Liver (tissue), 10 donors: ENCODE measurements around the gene AKAP10. TPM values are rescaled to one million over a fixed set of nuclear protein-coding genes. Genes with fewer than 3 reads are reported as not detected.

Source experiments
- DNase-seq: peaks from one replicate; pipeline ENCODE4 v3.0.0-alpha.2; 2017; ENCODE audit warnings: low spot score
- H3K27ac ChIP-seq, 2 donors: one replicate each; pipeline ENCODE4 v1.7.0; 2013; ENCODE audit warnings: inconsistent platforms in 2 of 2, low read length in 2 of 2, control low read depth in 1 of 2, low read depth in 1 of 2, mild to moderate bottlenecking in 1 of 2
- H3K27me3 ChIP-seq, 4 donors: one replicate each; pipeline versions ENCODE4 v1.6.1 to v1.7.0; 2013; ENCODE audit warnings: low read length in 3 of 4, inconsistent platforms in 1 of 4, mild to moderate bottlenecking in 1 of 4, moderate library complexity in 1 of 4; ENCODE audit not compliant: control insufficient read depth in 4 of 4, insufficient read depth in 4 of 4
- H3K36me3 ChIP-seq, 4 donors: one replicate each; pipeline versions ENCODE4 v1.6.1 to v1.7.0; 2013; ENCODE audit warnings: low read length in 3 of 4, mild to moderate bottlenecking in 3 of 4, low read depth in 1 of 4, moderate library complexity in 1 of 4; ENCODE audit not compliant: control insufficient read depth in 4 of 4, insufficient read depth in 3 of 4
- H3K4me1 ChIP-seq, 4 donors: one replicate each; pipeline versions ENCODE4 v1.6.1 to v1.7.0; 2013; ENCODE audit warnings: low read length in 3 of 4, mild to moderate bottlenecking in 3 of 4, moderate library complexity in 1 of 4; ENCODE audit not compliant: control insufficient read depth in 4 of 4, insufficient read depth in 4 of 4
- H3K4me3 ChIP-seq, 3 donors: one replicate each; pipeline versions ENCODE4 v1.6.1 to v1.7.0; 2013; ENCODE audit warnings: low read length in 3 of 3, control low read depth in 1 of 3, low read depth in 1 of 3, mild to moderate bottlenecking in 1 of 3
- H3K9ac ChIP-seq, 2 donors: one replicate each; pipeline ENCODE4 v1.7.0; 2013; ENCODE audit warnings: low read length in 2 of 2, mild to moderate bottlenecking in 2 of 2, moderate library complexity in 2 of 2, control low read depth in 1 of 2, low read depth in 1 of 2
- H3K9me3 ChIP-seq, 4 donors: one replicate each; pipeline versions ENCODE4 v1.6.1 to v1.7.0; 2013; ENCODE audit warnings: low read length in 3 of 4; ENCODE audit not compliant: control insufficient read depth in 4 of 4
- ATF3 ChIP-seq: IDR thresholded peaks from 2 replicates; pipeline ENCODE4 v1.6.1; 2016; ENCODE audit warnings: antibody characterized with exemption
- HNF4A ChIP-seq, 2 donors: conservative IDR thresholded peaks; 2 replicates each; pipeline ENCODE4 v1.6.1; 2016; ENCODE audit warnings: antibody characterized with exemption in 2 of 2, mild to moderate bottlenecking in 2 of 2
- RAD21 ChIP-seq, 2 donors: IDR thresholded peaks; 2 replicates each; pipeline ENCODE4 v1.6.1; 2016; ENCODE audit warnings: antibody characterized with exemption in 2 of 2, mild to moderate bottlenecking in 2 of 2
- WGBS: extraction: QIAGEN DNeasy Blood & Tissue Kit; methylation state at CpG from one replicate; pipeline ENCODE4 v1.1.7; 2013; 5-methylcytosine and 5-hydroxymethylcytosine counted together
- polyA plus RNA-seq, 2 donors: library from polyadenylated mRNA; stranded (reverse) in 1 of 2; unstranded in 1 of 2; fragments of 200-250 nt in 1 of 2; fragments of >200 nt in 1 of 2; fragmentation: Nextera tagmentation in 1 of 2; extraction: Ambion mirVana in 1 of 2; gene quantifications; one replicate each; pipeline versions ENCODE4 v1.2.1 to v1.2.3, GENCODE V29; 2013 to 2015
- small RNA-seq: library from RNA; depleted of rRNA; stranded (forward); fragments of <200 nt; gene quantifications from one replicate; pipeline ENCODE3, GENCODE V24; 2014
- total RNA-seq, 2 donors: library from RNA; depleted of rRNA; stranded (reverse); fragments of >200 nt; gene quantifications; one replicate each; pipeline ENCODE4 v1.2.3, GENCODE V29; 2014
- TF ChIP-seq, protein P1 (sequence below): IDR thresholded peaks from 2 replicates; pipeline ENCODE4 v1.6.1; 2016; ENCODE audit warnings: antibody characterized with exemption, mild to moderate bottlenecking
- donor health status: healthy.
- donor health status: healthy.
- donor health status: healthy.
- donor health status: healthy.
- donor health status: healthy.

AKAP10 gene
- total and polyA plus RNA-seq, 4 donors, result 4.2 to 16.3 (median 10.1) TPM

GRCh38 chr17:19857640-19858039 is 120.0 kb downstream of the AKAP10 start:
- Histone ChIP-seq H3K9me3 (no peaks in the 10 kb centered on the region), H3K9ac (no peak overlapping the region), H3K36me3 (peaks cover 0 to 4% (median 1%) of the 10 kb centered on the region in 4 donors), H3K27me3 (no peaks in the 10 kb centered on the region), H3K27ac (no peak overlapping the region), H3K4me1 (no peaks in the 10 kb centered on the region), H3K4me3 (no peak overlapping the region)
- no peak for DNase-seq
- 85% methylated on average over 2 of the region's 2 CpGs for WGBS
- TF ChIP-seq RAD21 (IDR thresholded peaks at IDR 0.05) (no peak), HNF4A (conservative IDR thresholded peaks at IDR 0.05) (no peak), ATF3 (no peak)
- TF ChIP-seq, protein P1, sequence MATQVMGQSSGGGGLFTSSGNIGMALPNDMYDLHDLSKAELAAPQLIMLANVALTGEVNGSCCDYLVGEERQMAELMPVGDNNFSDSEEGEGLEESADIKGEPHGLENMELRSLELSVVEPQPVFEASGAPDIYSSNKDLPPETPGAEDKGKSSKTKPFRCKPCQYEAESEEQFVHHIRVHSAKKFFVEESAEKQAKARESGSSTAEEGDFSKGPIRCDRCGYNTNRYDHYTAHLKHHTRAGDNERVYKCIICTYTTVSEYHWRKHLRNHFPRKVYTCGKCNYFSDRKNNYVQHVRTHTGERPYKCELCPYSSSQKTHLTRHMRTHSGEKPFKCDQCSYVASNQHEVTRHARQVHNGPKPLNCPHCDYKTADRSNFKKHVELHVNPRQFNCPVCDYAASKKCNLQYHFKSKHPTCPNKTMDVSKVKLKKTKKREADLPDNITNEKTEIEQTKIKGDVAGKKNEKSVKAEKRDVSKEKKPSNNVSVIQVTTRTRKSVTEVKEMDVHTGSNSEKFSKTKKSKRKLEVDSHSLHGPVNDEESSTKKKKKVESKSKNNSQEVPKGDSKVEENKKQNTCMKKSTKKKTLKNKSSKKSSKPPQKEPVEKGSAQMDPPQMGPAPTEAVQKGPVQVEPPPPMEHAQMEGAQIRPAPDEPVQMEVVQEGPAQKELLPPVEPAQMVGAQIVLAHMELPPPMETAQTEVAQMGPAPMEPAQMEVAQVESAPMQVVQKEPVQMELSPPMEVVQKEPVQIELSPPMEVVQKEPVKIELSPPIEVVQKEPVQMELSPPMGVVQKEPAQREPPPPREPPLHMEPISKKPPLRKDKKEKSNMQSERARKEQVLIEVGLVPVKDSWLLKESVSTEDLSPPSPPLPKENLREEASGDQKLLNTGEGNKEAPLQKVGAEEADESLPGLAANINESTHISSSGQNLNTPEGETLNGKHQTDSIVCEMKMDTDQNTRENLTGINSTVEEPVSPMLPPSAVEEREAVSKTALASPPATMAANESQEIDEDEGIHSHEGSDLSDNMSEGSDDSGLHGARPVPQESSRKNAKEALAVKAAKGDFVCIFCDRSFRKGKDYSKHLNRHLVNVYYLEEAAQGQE, result no peak

Small RNA genes within 50 kb of the gene (small RNA-seq; reads per million reads assigned to genes)
- gene AC015726.2, result not detected

Other genes starting within 250 kb of the AKAP10 start
- under 1 TPM; 0.09 to 0.33 TPM for gene ALDH3A1, start 229.5 kb downstream of the AKAP10 start, total RNA-seq
- gene ALDH3A1, start 229.5 kb downstream of the AKAP10 start, polyA plus RNA-seq, result 1 to 10 TPM in 1 of 2 donors, under 1 TPM in 1; 0.10 to 3.2 TPM
- 1 to 10 TPM; 6.3 to 7.9 TPM for gene ULK2, start 109.9 kb downstream of the AKAP10 start, total RNA-seq
- gene ULK2, start 109.9 kb downstream of the AKAP10 start, polyA plus RNA-seq, result 1 to 10 TPM in 1 of 2 donors, under 1 TPM in 1; 0.89 to 2.2 TPM
- 10 to 100 TPM in 1 of 2 donors, 1 to 10 TPM in 1; 3.2 to 70.3 TPM for gene SPECC1, start 31.5 kb upstream of the AKAP10 start, total RNA-seq
- gene SPECC1, start 31.5 kb upstream of the AKAP10 start, polyA plus RNA-seq, result under 1 TPM; 0.36 to 0.50 TPM